COR-L47 (cell line): Measurements from ENCODE around the gene SLC22A3.

Experiments used
- DNase-seq: peaks from one replicate; lab custom pipeline; 2025; lab: John Stamatoyannopoulos, UW

Gene SLC22A3

DNA sequence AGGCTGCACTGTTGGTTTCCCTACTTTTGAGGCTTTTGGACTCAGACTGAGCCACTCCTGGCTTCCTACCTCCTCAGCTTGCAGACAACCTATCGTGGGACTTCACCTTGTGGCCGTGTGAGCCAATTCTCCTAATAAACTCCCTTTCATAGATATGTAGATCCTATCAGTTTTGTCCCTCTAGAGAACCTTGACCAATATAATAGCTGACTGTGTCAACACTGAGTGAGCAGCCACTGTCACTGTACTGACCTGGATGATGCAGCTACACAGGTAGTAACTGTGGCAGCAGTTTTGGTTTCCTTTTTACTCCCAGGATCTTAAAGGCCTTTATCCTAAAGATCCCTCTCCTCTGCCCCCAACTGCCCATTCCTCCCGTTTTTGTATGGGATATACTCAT is 70.2 kb downstream of the SLC22A3 start:
- DNase-seq, result no peak

DNA sequence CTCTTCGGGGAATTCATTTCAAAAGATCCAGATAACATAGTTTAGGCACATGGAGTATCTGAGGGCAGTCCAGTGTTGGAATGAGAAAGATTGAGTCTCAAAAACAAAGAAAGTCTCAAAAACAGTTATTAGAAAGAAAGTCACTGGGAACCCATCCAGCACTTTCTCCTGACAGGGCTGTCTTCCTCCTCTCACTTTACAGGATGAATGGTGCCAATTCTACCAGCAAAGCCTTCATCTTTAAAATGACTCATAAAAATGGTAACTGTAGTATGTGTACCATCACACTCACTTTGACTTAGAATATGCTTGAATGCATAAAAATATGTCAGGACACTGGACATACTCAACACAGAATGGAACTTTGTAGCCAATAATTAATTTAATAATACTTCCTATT is 71.3 kb downstream of the SLC22A3 start:
- no peak for DNase-seq

GRCh38 chr6:160420253-160420968 is 72.2 kb downstream of the SLC22A3 start:
- DNase-seq, result no peak

- DNase-seq, result no peak
Measured at GRCh38 chr6:160420969-160421556, 72.9 kb downstream of the SLC22A3 start.

DNA sequence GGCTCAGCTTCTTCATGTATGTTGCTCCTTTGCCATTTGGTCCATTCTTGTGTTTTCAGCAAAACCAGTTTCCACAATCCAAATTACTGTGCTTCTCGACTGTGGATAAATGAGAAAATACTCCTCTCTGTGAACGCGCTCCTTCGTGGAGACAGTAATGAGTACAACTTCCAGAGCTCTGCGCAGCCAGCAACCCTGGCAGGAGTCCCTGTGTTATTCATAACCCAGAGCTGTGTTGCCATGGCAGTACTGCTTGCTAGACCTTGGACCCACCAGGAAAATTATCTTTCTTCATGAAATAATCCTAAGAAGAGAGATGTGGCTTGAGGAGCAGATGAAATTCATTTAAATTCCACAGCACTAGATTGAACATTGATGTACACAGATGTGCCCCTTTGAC is 73.7 kb downstream of the SLC22A3 start:
- no peak for DNase-seq

DNA sequence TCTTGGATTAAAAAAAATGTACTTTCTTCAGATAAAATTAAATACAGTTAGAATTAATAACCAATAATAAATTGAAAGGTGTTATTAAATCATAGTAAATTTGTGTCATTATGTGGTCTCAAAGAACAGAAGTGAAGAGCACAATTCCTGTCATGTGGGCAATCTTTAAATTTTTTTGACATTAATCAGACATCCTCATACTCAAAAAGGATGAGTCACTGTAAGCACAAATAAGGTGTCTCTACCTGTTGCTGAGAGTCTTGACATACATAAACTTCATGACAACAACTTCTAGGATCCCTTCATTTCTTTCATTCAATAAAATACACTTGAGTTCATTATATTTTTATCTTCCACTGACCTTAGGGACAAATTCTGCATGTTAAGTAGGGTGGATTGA is 76.1 kb downstream of the SLC22A3 start:
- no peak for DNase-seq

DNA sequence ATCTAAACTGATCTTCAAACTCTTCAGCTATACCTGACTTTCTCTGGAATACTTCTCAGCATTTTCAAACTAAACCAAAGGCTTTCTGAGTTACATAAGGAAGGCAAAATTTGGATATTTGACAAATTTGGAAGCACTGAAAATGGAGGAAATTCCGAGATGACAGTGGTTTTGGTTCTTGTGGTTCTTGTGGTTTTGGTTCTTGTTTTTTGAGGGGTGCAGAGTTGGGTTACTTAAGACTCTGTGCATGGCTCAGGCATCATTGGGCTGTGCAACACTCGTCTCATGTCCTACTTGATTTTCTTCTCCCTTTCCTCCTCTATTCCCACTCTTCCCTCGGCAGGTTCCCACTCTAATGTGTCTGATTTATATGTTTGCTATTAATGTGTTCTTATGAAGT is 78.0 kb downstream of the SLC22A3 start:
- DNase-seq, result no peak

DNA sequence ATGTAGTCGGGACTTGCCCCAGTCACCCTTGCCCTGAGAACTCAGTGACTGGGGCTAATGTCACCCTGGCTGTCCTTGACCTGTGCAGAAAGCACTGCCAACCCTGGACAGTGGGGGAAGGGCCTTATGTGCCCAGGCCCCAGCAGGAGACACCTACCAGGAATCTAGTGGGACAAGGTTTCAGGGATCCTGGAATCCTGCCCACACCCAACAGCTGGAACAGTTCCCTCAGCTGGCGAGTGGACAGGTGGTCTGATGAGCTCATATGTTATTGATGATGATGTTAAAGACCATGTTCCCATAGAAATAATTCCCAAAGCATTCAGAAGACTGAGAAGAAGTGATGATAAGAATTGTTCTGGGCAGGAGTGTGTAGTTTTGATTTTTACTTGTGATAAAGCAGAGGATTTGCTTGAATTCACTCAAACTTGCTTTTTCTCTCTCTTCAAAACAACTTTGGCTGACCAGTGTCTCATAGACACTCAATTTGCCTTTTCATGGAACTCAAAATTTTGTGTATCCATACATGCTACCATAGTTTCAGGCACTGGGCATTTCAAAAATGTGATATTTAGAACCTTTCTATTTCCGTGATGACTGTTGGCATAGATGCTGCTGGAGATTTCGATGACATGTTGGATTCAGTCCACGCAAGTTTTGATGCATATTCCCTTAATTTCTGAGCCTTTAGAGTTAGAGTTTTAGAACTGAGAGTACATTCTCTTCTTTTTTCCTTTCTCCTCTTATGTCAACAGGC is 79.3 kb downstream of the SLC22A3 start:
- DNase-seq, result no peak

DNA sequence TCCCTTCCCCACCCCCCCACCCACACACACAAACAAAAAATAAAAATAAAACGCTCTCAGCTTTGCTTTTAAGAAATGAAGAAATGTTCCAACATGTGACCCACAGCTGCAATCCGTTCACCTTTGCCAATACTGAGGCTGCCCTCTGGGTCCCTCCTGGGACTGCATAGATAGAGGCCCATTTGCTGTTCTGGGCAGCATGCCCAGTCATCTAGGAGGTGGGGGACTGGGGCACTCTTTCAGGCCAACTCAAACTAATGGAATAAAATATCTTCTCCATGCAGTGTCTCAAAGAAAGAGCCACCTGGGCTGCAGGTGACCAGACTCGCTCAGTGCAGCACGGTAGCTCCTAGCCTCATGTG is 79.9 kb downstream of the SLC22A3 start:
- DNase-seq, result no peak

DNA sequence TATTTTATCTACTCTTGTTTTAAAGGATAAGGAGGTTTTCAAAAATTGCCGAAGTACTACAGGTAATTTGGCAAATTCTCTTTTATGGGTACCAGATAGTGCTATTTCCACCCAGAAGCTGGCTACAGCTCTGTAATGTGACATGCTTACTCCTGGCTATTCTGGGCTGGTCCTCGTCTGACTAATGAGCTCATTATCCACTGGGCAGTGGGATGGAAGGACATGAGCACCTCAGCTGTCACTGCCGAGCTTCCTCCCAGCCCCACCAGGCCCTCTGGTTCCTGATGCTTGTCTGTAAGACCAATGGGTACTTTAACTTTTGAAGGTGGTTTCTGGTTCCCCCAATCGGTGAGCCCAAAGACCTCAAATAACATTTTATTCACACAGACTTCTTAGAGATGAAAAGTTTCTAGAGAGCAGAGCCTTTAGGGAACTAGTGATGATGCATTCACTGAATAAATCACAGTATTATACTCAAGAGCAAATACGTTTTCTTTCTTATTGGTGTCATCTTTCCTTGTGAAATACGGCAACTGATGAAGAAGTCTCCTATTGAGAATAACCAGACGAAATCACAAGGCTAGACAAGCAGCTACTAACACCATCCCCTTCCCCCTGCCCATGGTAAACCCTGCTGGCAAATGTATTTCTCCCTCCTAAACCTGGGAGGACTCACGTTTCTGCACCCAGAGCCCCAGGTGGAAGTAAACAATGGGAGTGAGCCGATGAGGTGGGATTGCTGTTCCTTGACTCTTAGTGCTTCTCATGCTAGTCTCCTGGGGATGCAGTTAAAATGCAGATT is 80.8 kb downstream of the SLC22A3 start:
- no peak for DNase-seq

GRCh38 chr6:160429620-160429895 is 81.4 kb downstream of the SLC22A3 start:
- no peak for DNase-seq

DNA sequence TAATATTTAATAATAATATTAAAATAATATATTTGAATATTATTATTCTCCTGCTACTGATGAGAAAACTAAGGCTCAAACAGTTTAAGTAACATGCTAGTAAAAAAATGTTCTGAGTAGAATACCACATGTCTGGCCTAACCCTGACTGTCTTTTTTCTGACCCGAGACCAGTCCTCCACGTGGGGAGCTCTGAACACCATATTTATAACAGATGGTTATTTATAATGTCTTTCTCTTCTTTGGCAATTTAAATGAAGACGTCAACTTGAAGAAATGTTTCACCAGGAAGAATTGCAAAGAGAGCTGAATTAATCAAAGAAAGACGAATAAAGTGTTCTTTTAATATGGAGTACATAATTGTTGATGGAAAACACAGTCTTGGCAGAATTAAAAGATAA is 82.0 kb downstream of the SLC22A3 start:
- no peak for DNase-seq

DNA sequence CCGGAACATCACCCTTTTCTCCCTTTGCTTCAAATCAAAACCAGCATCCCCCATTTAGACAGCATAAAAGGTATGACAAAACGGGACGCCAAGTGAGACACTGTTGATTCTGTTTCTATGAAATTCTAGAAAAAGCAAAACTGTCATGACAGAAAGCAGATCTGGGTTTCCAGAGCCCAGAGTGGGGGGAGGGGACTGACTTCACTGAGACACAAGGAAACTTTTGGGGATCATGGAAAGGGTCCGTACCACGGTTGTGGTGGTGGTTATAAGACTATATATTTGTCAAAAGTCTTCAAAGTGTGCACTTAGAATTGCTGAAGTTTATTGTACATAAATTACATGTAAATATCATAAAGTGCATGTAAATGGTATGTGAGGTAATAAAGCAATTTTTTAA is 82.6 kb downstream of the SLC22A3 start:
- no peak for DNase-seq

DNA sequence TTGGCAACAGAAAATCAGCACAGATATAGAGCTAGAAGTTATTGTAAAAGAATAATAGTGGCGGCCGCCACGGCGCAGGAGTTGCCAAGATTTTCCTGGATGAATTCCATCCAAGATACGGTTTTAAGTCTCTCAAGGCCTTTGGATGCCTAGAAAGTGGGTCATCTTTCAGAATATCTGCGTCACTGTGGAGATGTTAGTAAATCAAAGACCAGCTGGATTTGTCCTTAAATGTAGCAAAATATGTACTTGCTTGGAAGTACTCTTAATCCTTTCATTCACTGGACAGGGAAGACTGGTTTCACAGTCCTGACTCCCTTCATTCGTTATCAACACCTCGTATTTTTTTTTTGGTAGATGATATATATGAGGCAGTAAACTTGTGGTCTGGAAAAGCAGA is 83.0 kb downstream of the SLC22A3 start:
- no peak for DNase-seq

DNA sequence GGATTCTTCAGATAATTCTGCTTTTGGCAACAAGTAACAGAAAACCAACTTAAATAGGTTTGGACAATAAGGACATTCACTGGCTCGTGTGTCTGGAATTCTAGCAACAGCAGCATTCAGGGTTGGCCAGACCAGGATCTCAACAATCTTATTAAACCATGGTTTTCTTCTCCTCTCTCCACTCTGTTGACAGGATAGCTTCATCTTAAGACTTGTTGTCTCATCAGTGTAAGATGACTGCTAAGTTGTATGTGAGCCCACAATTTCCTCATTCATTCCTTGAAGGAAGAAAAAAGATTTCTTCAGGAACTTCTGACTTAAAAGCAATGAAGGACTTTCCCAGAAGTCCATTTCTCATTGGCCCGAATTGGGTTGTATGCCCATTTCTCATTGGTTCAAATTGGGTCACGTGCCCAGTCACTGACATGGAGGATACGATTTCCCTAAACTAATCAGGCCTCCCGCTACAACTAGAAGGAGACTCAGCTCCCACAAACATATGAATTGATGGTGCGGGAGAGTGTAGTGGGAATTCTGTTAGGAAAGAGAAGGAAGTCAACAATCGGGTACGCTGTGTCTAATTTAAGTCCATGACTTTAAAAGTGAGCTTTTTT is 83.7 kb downstream of the SLC22A3 start:
- DNase-seq, result no peak

- DNase-seq, result no peak
Measured at GRCh38 chr6:160435935-160436334, 87.8 kb downstream of the SLC22A3 start.

DNA sequence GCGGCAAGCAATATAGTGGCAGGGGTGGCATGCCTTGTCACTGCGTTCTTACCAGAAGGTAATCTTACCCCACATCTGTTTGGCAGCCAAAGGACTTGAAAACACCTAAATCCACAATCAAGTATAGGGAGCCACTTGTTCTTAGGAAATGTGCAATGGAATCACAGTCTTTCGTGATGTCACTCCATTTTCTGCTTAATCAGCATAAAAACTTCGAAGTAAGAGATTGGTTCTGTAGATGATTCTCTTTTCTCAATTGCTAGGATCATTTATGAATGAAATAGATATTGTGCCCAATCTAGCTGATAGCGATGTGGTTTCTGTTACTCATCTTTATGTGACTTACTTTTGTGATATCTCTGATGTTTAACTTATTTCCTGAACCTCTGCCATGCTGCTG is 89.0 kb downstream of the SLC22A3 start:
- DNase-seq, result no peak

- no peak for DNase-seq
Measured at GRCh38 chr6:160437775-160438174, 89.6 kb downstream of the SLC22A3 start.

DNA sequence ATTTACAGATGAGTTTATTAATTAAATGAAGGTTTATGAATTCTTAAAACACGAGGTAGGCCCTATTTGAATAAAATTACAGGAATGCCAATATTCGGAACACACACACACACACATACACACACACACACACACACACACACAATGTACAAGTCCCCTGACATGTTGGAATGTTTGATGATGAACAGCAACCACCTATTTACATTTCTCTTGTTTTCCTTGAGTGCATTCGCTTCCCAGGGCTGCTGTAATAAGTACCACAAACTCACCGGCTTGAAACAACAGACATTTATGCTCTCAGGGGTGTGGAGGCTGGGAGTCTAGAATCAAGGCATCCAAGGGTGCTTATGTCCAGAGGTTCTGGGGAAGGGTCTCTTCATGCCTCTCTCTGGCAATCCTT is 90.3 kb downstream of the SLC22A3 start:
- DNase-seq, result no peak

- DNase-seq, result no peak
Measured at GRCh38 chr6:160439751-160440150, 91.6 kb downstream of the SLC22A3 start.

GRCh38 chr6:160442151-160442550 is 94.0 kb downstream of the SLC22A3 start:
- DNase-seq, result no peak

- no peak for DNase-seq
Measured at GRCh38 chr6:160445130-160445529, 97.0 kb downstream of the SLC22A3 start.
